PC-3 (cell line): ENCODE results near the gene ANKS1B. TPM values are rescaled to one million over a fixed set of nuclear protein-coding genes. Genes with fewer than 3 reads are reported as not detected.
A peak's percentile ranks its signal among the peaks of the same experiment; 100 is the strongest.

Experiments used
- ATAC-seq: fragments of 200-7000 bp; cut with Tn5 transposase; 2 replicates; pipeline ENCODE4 v1.9.1; 2020; ENCODE audit warnings: mild to moderate bottlenecking, moderate library complexity
- BruUV-seq: library from RNA; stranded (reverse); fragments of 400-500 nt; replicated peaks from 2 replicates; lab custom pipeline; 2021; lab: Mats Ljungman, UMichigan
- CTCF ChIA-PET: fragments of 300-600 bp; sonication (Branson Sonifier 250); formaldehyde crosslinking; loops from one replicate; lab custom pipeline; 2022; ENCODE audit warnings: antibody characterized with exemption; lab: Charles Lee
- POLR2A ChIA-PET: fragments of 300-600 bp; sonication (Branson Sonifier 250); formaldehyde crosslinking; loops from one replicate; lab custom pipeline; 2022; ENCODE audit warnings: antibody characterized with exemption; ENCODE audit not compliant: unreplicated experiment; lab: Charles Lee
- DNase-seq: peaks from one replicate; pipeline ENCODE4 v3.0.0-alpha.2; 2015
- H2AFZ ChIP-seq: fragments of 300-600 bp; sonication (generic); 2 replicates; pipeline ENCODE4 v1.6.0; 2016; ENCODE audit warnings: antibody characterized with exemption, low read length
- H3F3A ChIP-seq: fragments of 300-600 bp; sonication (generic); one replicate; pipeline ENCODE4 v1.6.0; 2017; ENCODE audit warnings: antibody characterized with exemption, low read length, control low read depth, mild to moderate bottlenecking; ENCODE audit not compliant: unreplicated experiment
- H3K27ac ChIP-seq: fragments of 300-600 bp; sonication (generic); 2 replicates; pipeline ENCODE4 v1.5.1; 2016; ENCODE audit warnings: mild to moderate bottlenecking, low read length
- H3K27me3 ChIP-seq: fragments of 300-600 bp; sonication (generic); 2 replicates; pipeline ENCODE4 v1.6.1; 2016; ENCODE audit warnings: low read length, mixed read lengths
- H3K36me3 ChIP-seq: fragments of 300-600 bp; sonication (generic); 2 replicates; pipeline ENCODE4 v1.6.1; 2016; ENCODE audit warnings: low read depth, mixed run types, low read length, mixed read lengths
- H3K4me1 ChIP-seq: fragments of 300-600 bp; sonication (generic); 2 replicates; pipeline ENCODE4 v1.5.1; 2016; ENCODE audit warnings: low read length; ENCODE audit not compliant: insufficient read depth
- H3K4me2 ChIP-seq: fragments of 300-600 bp; sonication (generic); 2 replicates; pipeline ENCODE4 v1.6.0; 2016; ENCODE audit warnings: low read length
- H3K4me3 ChIP-seq: fragments of 300-600 bp; sonication (generic); 2 replicates; pipeline ENCODE4 v1.5.1; 2016; ENCODE audit warnings: mild to moderate bottlenecking, low read length, mixed read lengths
- H3K79me2 ChIP-seq: fragments of 300-600 bp; sonication (generic); 2 replicates; pipeline ENCODE4 v1.6.1; 2017; ENCODE audit warnings: low read length, mixed read lengths
- H3K9ac ChIP-seq: fragments of 300-600 bp; sonication (generic); 2 replicates; pipeline ENCODE4 v1.6.0; 2016; ENCODE audit warnings: mild to moderate bottlenecking, low read length
- H3K9me2 ChIP-seq: fragments of 300-600 bp; sonication (generic); replicated peaks from 2 replicates; pipeline ENCODE4 v1.6.1; 2016; ENCODE audit warnings: mixed run types, low read length, mixed read lengths
- H3K9me3 ChIP-seq: fragments of 300-600 bp; sonication (generic); 2 replicates; pipeline ENCODE4 v1.6.1; 2016; ENCODE audit warnings: low read length, mixed read lengths
- H4K20me1 ChIP-seq: fragments of 300-600 bp; sonication (generic); 2 replicates; pipeline ENCODE4 v1.6.1; 2016; ENCODE audit warnings: low read length, mixed read lengths
- CTCF ChIP-seq: fragments of 300-600 bp; sonication (generic); conservative IDR thresholded peaks from 2 replicates; pipeline ENCODE4 v1.5.1; 2017; ENCODE audit warnings: antibody characterized with exemption, low read depth, mild to moderate bottlenecking, low read length
- EZH2 ChIP-seq: fragments of 300-600 bp; sonication (generic); IDR thresholded peaks from one replicate; pipeline ENCODE4 v1.6.1; 2017; ENCODE audit warnings: antibody characterized with exemption, mild to moderate bottlenecking, low read length; ENCODE audit not compliant: unreplicated experiment
- EZH2phosphoT487 ChIP-seq: fragments of 300-600 bp; sonication (generic); IDR thresholded peaks from 2 replicates; pipeline ENCODE4 v1.6.1; 2018; ENCODE audit warnings: mild to moderate bottlenecking, antibody characterized with exemption, low read length, borderline replicate concordance
- intact Hi-C: fragments of 100-400 bp; cut with micrococcal nuclease; formaldehyde crosslinking; loops from 2 replicates; pipeline ENCODE4 v1.9.0; 2023
- total RNA-seq: library from RNA; depleted of rRNA; stranded (reverse); fragments of >200 nt; gene quantifications from 2 replicates; pipeline ENCODE4 v1.2.3, GENCODE V29; 2014

ANKS1B gene
- total RNA-seq, 1 experiment from 2014 or later: 0.07 TPM

- TF ChIP-seq EZH2: no peak
- TF ChIP-seq EZH2phosphoT487: no peak
- TF ChIP-seq CTCF: no peak
- H3F3A ChIP-seq: no peaks in the 10 kb centered on the region
- no peaks in the 10 kb centered on the region for H3K36me3 ChIP-seq
- no peak overlapping the region for H2AFZ ChIP-seq
- H3K4me1 ChIP-seq: peaks cover 7% of the 10 kb centered on the region; the same call in 1 of the 2 replicates
- BruUV-seq: no TSS peak
- no peak overlapping the region for H3K9ac ChIP-seq
- H3K4me2 ChIP-seq: no peak overlapping the region
- H3K79me2 ChIP-seq: no peaks in the 10 kb centered on the region
- 0 out of 2 replicates have a peak, but pooled peaks cover 14% of the 10 kb centered on the region for H3K27me3 ChIP-seq
- H3K27ac ChIP-seq: no peak overlapping the region
- no peaks in the 10 kb centered on the region for H4K20me1 ChIP-seq
- ChIA-PET POLR2A (no interaction called here), CTCF (no interaction called here)
- no peak overlapping the region for H3K4me3 ChIP-seq
- ATAC-seq (no peak), DNase-seq (no peak)
- intact Hi-C loops: loop anchor here (10.0 kb wide), 1 partner anchor 188 kb away; no protein-coding TSS in a partner anchor
- no peaks in the 10 kb centered on the region for H3K9me3 ChIP-seq
- no peaks in the 10 kb centered on the region for H3K9me2 ChIP-seq
Measured at GRCh38 chr12:98807187-98807586, 1177.5 kb downstream of the ANKS1B start.

GRCh38 chr12:98803468-98804209 is 1181.1 kb downstream of the ANKS1B start:
- DNase-seq (no peak), ATAC-seq (no peak)
- CTCF ChIA-PET: no interaction called here

More at GRCh38 chr12:98803468-98804209, 1181.1 kb downstream of the ANKS1B start:
- no peak overlapping the region for H3K4me3 ChIP-seq
- no peaks in the 10 kb centered on the region for H3F3A ChIP-seq
- H3K27ac ChIP-seq: no peak overlapping the region
- no peaks in the 10 kb centered on the region for H4K20me1 ChIP-seq
- no peak overlapping the region for H2AFZ ChIP-seq
- no peaks in the 10 kb centered on the region for H3K36me3 ChIP-seq
- no peaks in the 10 kb centered on the region for H3K9me3 ChIP-seq
- POLR2A ChIA-PET: no interaction called here
- H3K4me1 ChIP-seq: peaks cover 7% of the 10 kb centered on the region; the same call in 1 of the 2 replicates
- no peak for TF ChIP-seq EZH2
- peak; percentile 38; the same call in 1 of the 2 replicates for TF ChIP-seq CTCF
- TF ChIP-seq EZH2phosphoT487: no peak
- no peak overlapping the region for H3K9ac ChIP-seq
- H3K4me2 ChIP-seq: no peak overlapping the region
- no peaks in the 10 kb centered on the region for H3K79me2 ChIP-seq
- intact Hi-C loops: loop anchor here (2.0 to 10.0 kb wide), 3 partner anchors 56 to 191 kb away; no protein-coding TSS in a partner anchor
- BruUV-seq: no TSS peak
- H3K9me2 ChIP-seq: no peaks in the 10 kb centered on the region
- peaks cover 13% of the 10 kb centered on the region; the same call in 1 of the 2 replicates for H3K27me3 ChIP-seq
